AG04449 (cell line): Measurements from ENCODE around the gene CGAS.
"Not testable (repeated sequence)": the region's sequence is repeated elsewhere in the genome, so short reads cannot be mapped to it uniquely, and the experiment has no call there.

Experiments
- CTCF ChIA-PET: fragments of 350-600 bp; formaldehyde crosslinking; extraction: SDS; loops from one replicate; lab custom pipeline; 2021; ENCODE audit warnings: antibody characterized with exemption; lab: Yijun Ruan, JAX
- POLR2A ChIA-PET: fragments of 400-600, 350-600 bp; formaldehyde crosslinking; extraction: SDS; loops from one replicate; lab custom pipeline; 2020; ENCODE audit warnings: antibody characterized with exemption, inconsistent platforms; lab: Yijun Ruan, JAX
- DNase-seq: peaks from one replicate; pipeline ENCODE4 v3.0.0-alpha.2; 2010; ENCODE audit warnings: low read depth, low spot score
- H3K4me3 ChIP-seq: 2 replicates; pipeline ENCODE4 v1.5.1; 2011; ENCODE audit warnings: low read depth, mild to moderate bottlenecking, control low read depth, low read length
- CTCF ChIP-seq: IDR thresholded peaks from one replicate; pipeline ENCODE4 v1.5.1; 2011; ENCODE audit warnings: mild to moderate bottlenecking, moderate library complexity, low read length, control low read depth, inconsistent platforms; ENCODE audit not compliant: insufficient read depth; ENCODE audit errors: missing control alignments

CGAS gene

GRCh38 chr6:73393278-73393677 is 58.8 kb downstream of the CGAS start:
- H3K4me3 ChIP-seq = no peak overlapping the region
- TF ChIP-seq CTCF = no peak
- POLR2A ChIA-PET = no interaction called here
- CTCF ChIA-PET = no interaction called here
- no peak for DNase-seq

- POLR2A ChIA-PET, CTCF ChIA-PET, H3K4me3 ChIP-seq, DNase-seq: not testable (repeated sequence)
Observed at GRCh38 chr6:73392188-73392587, 59.9 kb downstream of the CGAS start.

- no peak for TF ChIP-seq CTCF
- H3K4me3 ChIP-seq = no peak overlapping the region
- POLR2A ChIA-PET = no interaction called here
- CTCF ChIA-PET = interaction anchor here (1.3 kb wide), 1 partner anchor 53 kb away, joined by 3 read pairs; no protein-coding TSS in a partner anchor
- DNase-seq = no peak
Observed at GRCh38 chr6:73391675-73392074, 60.4 kb downstream of the CGAS start.

GRCh38 chr6:73389854-73390253 is 62.2 kb downstream of the CGAS start:
- DNase-seq = no peak
- ChIA-PET CTCF (interaction anchor here (0.7 to 0.8 kb wide), 2 partner anchors 12 to 37 kb away, joined by 3 read pairs; no protein-coding TSS in a partner anchor), POLR2A (no interaction called here)
- TF ChIP-seq CTCF = no peak
- H3K4me3 ChIP-seq = no peak overlapping the region

GRCh38 chr6:73388800-73389512 is 63.1 kb downstream of the CGAS start:
- peak; percentile 5 for DNase-seq
- peak; percentile 82 for TF ChIP-seq CTCF
- CTCF ChIA-PET = interaction anchor here (0.7 to 2.2 kb wide), 21 partner anchors 9 to 264 kb away, joined by 3 to 29 read pairs (median 4); no protein-coding TSS in a partner anchor
- H3K4me3 ChIP-seq = peak overlapping the region; percentile 65
- POLR2A ChIA-PET = interaction anchor here (0.9 to 1.1 kb wide), 2 partner anchors 50 to 72 kb away, joined by 3 to 5 read pairs; partner anchors contain the start of gene MTO1

GRCh38 chr6:73388433-73388799 is 63.7 kb downstream of the CGAS start:
- ChIA-PET POLR2A (interaction anchor here (1.1 kb wide), 1 partner anchor 73 kb away, joined by 5 read pairs; the partner anchor contains the start of gene MTO1), CTCF (interaction anchor here (0.7 to 2.2 kb wide), 18 partner anchors 10 to 222 kb away, joined by 3 to 29 read pairs (median 4); no protein-coding TSS in a partner anchor)
- H3K4me3 ChIP-seq = peak overlapping the region; percentile 65
- no peak for TF ChIP-seq CTCF
- DNase-seq = no peak
